OCI-LY3 (cell line): Measurements from ENCODE around the gene ANGPTL5.

Source experiments
- H2AFZ ChIP-seq: fragments of 200-600, 300-600 bp; shearing (Covaris generic); 2 replicates; pipeline ENCODE4 v1.6.0; 2014; ENCODE audit warnings: antibody characterized with exemption, low read depth, low read length
- H3K27ac ChIP-seq: fragments of 200-600, 300-600 bp; sonication (generic); 2 replicates; pipeline ENCODE4 v1.5.1; 2014; ENCODE audit warnings: mild to moderate bottlenecking, low read length, moderate library complexity, mixed read lengths
- H3K27me3 ChIP-seq: fragments of 200-600, 300-600 bp; sonication (generic); 2 replicates; pipeline ENCODE4 v1.6.1; 2014; ENCODE audit warnings: low read depth, low read length, mixed read lengths
- H3K36me3 ChIP-seq: fragments of 200-600, 300-600 bp; sonication (generic); replicated peaks from 2 replicates; pipeline ENCODE3; 2014; ENCODE audit warnings: low read depth, low read length, mixed read lengths
- H3K4me1 ChIP-seq: fragments of 300-600, 200-600 bp; sonication (generic); 2 replicates; pipeline ENCODE4 v1.6.1; 2014; ENCODE audit warnings: low read length, mixed read lengths
- H3K4me2 ChIP-seq: fragments of 200-600, 300-600 bp; sonication (generic); 2 replicates; pipeline ENCODE4 v1.6.1; 2014; ENCODE audit warnings: low read length, mixed read lengths
- H3K4me3 ChIP-seq: fragments of 300-600, 200-600 bp; sonication (generic); 2 replicates; pipeline ENCODE4 v1.5.1; 2014; ENCODE audit warnings: antibody characterized with exemption, mild to moderate bottlenecking, low read length, moderate library complexity
- H3K79me2 ChIP-seq: fragments of 300-600, 200-600 bp; shearing (Covaris generic); 2 replicates; pipeline ENCODE4 v1.6.1; 2014; ENCODE audit warnings: mild to moderate bottlenecking, low read length, mixed read lengths
- H3K9ac ChIP-seq: fragments of 300-600, 200-600 bp; shearing (Covaris generic); 2 replicates; pipeline ENCODE4 v1.6.0; 2014; ENCODE audit warnings: mild to moderate bottlenecking, low read length, moderate library complexity
- H3K9me3 ChIP-seq: fragments of 200-600, 300-600 bp; shearing (Covaris generic); 2 replicates; pipeline ENCODE4 v1.6.1; 2014; ENCODE audit warnings: low read length, mixed read lengths; ENCODE audit not compliant: insufficient read depth
- H4K20me1 ChIP-seq: fragments of 200-600, 300-600 bp; sonication (generic); 2 replicates; pipeline ENCODE4 v1.6.1; 2016; ENCODE audit warnings: low read length, mixed read lengths; ENCODE audit not compliant: insufficient read depth
- EZH2phosphoT487 ChIP-seq: fragments of 200-600 bp; shearing (Covaris generic); IDR thresholded peaks from 2 replicates; pipeline ENCODE4 v1.6.1; 2018; ENCODE audit warnings: antibody characterized with exemption, mixed run types, low read depth
- TF ChIP-seq, protein P1 (sequence below): fragments of 200-600, 300-600 bp; sonication (generic); IDR thresholded peaks from 2 replicates; pipeline ENCODE4 v1.5.1; 2014; ENCODE audit warnings: antibody characterized with exemption, low read length, low read depth

The ANGPTL5 gene

DNA sequence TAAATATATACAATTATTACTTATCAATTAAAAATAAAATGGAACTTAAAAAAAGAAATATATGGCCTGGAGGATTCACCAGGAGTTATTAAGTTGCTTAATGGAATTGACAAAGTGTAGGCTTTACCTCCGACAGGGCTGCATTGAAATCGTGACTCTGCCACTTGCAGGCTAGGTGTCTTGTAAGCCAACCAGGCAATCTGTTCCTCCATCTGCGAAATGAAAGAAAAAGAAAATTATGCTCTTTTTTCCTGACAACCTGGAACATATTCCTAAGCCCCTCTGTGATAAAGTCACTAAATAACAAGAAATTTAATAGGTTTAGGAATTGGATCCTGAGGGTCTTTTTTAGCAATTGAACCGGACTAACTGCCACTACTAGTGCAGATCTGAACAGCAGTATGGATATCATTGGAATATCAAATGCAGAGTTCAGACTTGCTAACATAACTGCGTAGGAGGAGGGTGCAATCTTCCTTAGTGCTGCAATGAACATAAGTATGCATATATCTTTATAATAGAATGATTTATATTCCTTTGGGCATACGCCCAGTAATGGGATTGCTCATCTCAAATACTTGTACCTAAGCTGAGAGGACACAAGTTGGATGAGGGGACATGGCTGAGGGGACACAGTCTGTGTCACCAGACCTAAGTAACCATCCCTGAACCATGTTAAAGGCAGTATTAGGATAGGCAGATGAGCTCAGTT lies 44.0 kb downstream of the ANGPTL5 start:
- Histone ChIP-seq H3K27ac (no peak overlapping the region), H4K20me1 (no peaks in the 10 kb centered on the region), H2AFZ (no peak overlapping the region), H3K4me3 (no peak overlapping the region), H3K9ac (no peak overlapping the region), H3K36me3 (no peaks in the 10 kb centered on the region), H3K4me2 (no peak overlapping the region), H3K27me3 (no peaks in the 10 kb centered on the region), H3K4me1 (no peaks in the 10 kb centered on the region), H3K79me2 (no peaks in the 10 kb centered on the region), H3K9me3 (no peaks in the 10 kb centered on the region)
- TF ChIP-seq, protein P1, sequence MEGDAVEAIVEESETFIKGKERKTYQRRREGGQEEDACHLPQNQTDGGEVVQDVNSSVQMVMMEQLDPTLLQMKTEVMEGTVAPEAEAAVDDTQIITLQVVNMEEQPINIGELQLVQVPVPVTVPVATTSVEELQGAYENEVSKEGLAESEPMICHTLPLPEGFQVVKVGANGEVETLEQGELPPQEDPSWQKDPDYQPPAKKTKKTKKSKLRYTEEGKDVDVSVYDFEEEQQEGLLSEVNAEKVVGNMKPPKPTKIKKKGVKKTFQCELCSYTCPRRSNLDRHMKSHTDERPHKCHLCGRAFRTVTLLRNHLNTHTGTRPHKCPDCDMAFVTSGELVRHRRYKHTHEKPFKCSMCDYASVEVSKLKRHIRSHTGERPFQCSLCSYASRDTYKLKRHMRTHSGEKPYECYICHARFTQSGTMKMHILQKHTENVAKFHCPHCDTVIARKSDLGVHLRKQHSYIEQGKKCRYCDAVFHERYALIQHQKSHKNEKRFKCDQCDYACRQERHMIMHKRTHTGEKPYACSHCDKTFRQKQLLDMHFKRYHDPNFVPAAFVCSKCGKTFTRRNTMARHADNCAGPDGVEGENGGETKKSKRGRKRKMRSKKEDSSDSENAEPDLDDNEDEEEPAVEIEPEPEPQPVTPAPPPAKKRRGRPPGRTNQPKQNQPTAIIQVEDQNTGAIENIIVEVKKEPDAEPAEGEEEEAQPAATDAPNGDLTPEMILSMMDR: no peak
- TF ChIP-seq EZH2phosphoT487: no peak

DNA sequence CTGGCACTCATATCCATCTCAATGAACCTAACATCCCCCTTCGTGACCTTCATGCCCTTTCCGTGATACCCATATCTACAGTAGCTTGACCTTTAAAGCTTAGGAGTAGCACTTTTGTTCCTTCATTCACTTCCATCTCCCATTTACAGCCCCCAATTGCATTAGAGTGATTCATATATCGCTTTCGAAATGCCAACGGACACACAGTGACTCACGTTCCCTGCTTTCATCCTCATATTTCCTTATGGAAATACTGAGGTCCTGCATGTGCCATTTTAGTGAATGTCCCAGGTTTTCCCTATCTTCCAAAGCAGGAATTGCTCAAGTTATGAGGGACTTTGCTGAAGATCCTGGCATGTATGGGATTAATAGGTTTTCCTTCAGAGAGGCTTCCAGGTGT lies 45.8 kb downstream of the ANGPTL5 start:
- no peak overlapping the region for H3K27ac ChIP-seq
- H3K36me3 ChIP-seq: no peaks in the 10 kb centered on the region
- no peaks in the 10 kb centered on the region for H3K9me3 ChIP-seq
- no peaks in the 10 kb centered on the region for H3K79me2 ChIP-seq
- no peak overlapping the region for H3K4me3 ChIP-seq
- no peak overlapping the region for H3K4me2 ChIP-seq
- no peaks in the 10 kb centered on the region for H3K4me1 ChIP-seq
- H3K27me3 ChIP-seq: no peaks in the 10 kb centered on the region
- H4K20me1 ChIP-seq: no peaks in the 10 kb centered on the region
- no peak overlapping the region for H3K9ac ChIP-seq
- no peak overlapping the region for H2AFZ ChIP-seq
- TF ChIP-seq, protein P1: no peak
- TF ChIP-seq EZH2phosphoT487: no peak

DNA sequence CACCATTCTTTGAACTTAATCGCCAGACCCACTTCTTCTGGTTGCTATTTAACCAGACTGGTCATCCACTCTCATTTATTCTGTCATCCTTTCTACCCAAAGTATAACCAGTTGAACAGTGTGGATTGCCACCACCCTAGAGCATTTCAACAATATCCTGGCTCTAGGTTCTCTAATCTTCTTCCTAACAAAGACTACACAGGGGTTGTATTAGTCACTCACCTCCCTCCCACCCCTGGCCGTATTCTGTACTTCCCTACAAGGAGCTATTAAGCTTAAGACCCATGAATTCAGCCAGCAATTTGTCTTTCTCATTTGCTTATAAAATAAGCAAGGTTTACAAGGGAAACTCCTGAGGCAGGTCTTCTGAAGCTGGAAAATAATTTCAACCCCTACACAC lies 48.4 kb downstream of the ANGPTL5 start:
- no peak overlapping the region for H3K27ac ChIP-seq

DNA sequence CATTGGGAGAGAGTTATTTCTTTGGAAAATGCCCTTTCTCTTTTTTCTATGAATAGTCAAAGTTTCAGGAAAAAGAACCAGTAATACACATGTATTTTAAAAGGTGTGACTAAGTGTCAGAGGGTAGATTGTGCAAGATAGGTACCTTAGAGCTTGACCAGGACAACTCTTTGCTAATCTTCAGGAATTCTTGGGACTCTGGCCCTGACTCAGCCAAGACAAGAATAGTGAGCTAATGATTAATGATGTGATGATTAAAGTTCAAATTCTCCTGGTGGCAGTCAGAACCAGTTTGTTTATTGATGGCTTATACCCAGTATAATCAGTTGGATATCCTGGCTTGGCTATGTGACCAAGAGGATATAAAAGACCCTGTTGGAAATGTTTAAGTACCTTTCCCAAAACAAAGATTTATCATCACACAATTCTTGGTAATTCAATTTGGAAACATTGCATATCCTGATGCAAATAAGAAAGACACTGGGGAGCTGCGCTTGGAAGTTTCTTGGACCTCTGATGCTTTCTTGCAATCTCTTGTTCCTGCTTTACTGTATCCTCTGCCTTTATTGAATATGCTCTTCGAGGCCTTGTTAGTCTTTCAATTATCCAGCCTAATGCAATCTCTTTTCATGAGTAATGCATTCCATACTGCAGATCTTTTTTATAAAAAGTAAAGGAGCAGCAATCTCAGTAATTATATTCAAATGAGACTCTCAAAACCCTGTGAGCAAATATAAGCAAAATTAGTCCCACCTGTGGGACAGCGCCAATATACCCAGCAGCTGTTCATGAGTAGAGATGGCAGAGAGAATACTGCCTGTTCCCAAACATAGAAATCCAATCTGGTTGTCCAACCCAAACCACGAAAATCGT lies 49.5 kb downstream of the ANGPTL5 start:
- H3K4me1 ChIP-seq: no peaks in the 10 kb centered on the region
- no peak overlapping the region for H3K4me2 ChIP-seq
- no peak overlapping the region for H3K27ac ChIP-seq
- no peaks in the 10 kb centered on the region for H4K20me1 ChIP-seq
- no peaks in the 10 kb centered on the region for H3K36me3 ChIP-seq
- H3K4me3 ChIP-seq: no peak overlapping the region
- no peak overlapping the region for H3K9ac ChIP-seq
- no peak overlapping the region for H2AFZ ChIP-seq
- H3K27me3 ChIP-seq: no peaks in the 10 kb centered on the region
- no peak for TF ChIP-seq EZH2phosphoT487
- TF ChIP-seq, protein P1: no peak
- no peaks in the 10 kb centered on the region for H3K9me3 ChIP-seq
- H3K79me2 ChIP-seq: no peaks in the 10 kb centered on the region

More for the DNA sequence above, 48.4 kb downstream of the ANGPTL5 start:
- Histone ChIP-seq H3K4me1 (no peaks in the 10 kb centered on the region), H4K20me1 (no peaks in the 10 kb centered on the region), H2AFZ (no peak overlapping the region), H3K79me2 (no peaks in the 10 kb centered on the region), H3K9me3 (no peaks in the 10 kb centered on the region), H3K4me2 (no peak overlapping the region), H3K4me3 (no peak overlapping the region), H3K36me3 (no peaks in the 10 kb centered on the region), H3K27me3 (no peaks in the 10 kb centered on the region), H3K9ac (no peak overlapping the region)
- TF ChIP-seq, protein P1: no peak
- TF ChIP-seq EZH2phosphoT487: no peak
